Endodermal cell (in vitro differentiated cells): ENCODE data around the gene PRELP. TPM values are rescaled to one million over a fixed set of nuclear protein-coding genes. Genes with fewer than 3 reads are reported as not detected.

Experiments
- DNase-seq: peaks from one replicate; pipeline ENCODE4 v3.0.0-alpha.2; 2017
- H3K27ac ChIP-seq: 2 replicates; pipeline ENCODE4 v1.5.1; 2013; ENCODE audit warnings: mild to moderate bottlenecking, low read depth, low read length, moderate library complexity
- H3K27me3 ChIP-seq: 2 replicates; pipeline ENCODE4 v1.6.1; 2013; ENCODE audit warnings: mild to moderate bottlenecking, low read length, moderate library complexity; ENCODE audit not compliant: insufficient read depth, control insufficient read depth, poor library complexity, severe bottlenecking
- H3K36me3 ChIP-seq: 2 replicates; pipeline ENCODE4 v1.7.0; 2013; ENCODE audit warnings: mild to moderate bottlenecking, low read length, moderate library complexity; ENCODE audit not compliant: control insufficient read depth, insufficient read depth
- H3K4me1 ChIP-seq: one replicate; pipeline ENCODE4 v1.7.0; 2013; ENCODE audit warnings: low read length; ENCODE audit not compliant: control insufficient read depth, insufficient read depth
- H3K4me3 ChIP-seq: 2 replicates; pipeline ENCODE4 v1.5.1; 2013; ENCODE audit warnings: mild to moderate bottlenecking, low read length, moderate library complexity
- H3K9ac ChIP-seq: 2 replicates; pipeline ENCODE4 v1.6.1; 2013; ENCODE audit warnings: mild to moderate bottlenecking, low read length, moderate library complexity; ENCODE audit not compliant: poor library complexity, severe bottlenecking; ENCODE audit errors: extremely low read depth
- H3K9me3 ChIP-seq: 2 replicates; pipeline ENCODE4 v1.6.1; 2013; ENCODE audit warnings: mild to moderate bottlenecking, low read length, moderate library complexity; ENCODE audit not compliant: control insufficient read depth
- H3K27ac Mint-ChIP-seq: 2 replicates; pipeline ENCODE4 v1.8.0; 2020; ENCODE audit warnings: mixed read lengths
- H3K27me3 Mint-ChIP-seq: 2 replicates; pipeline ENCODE4 v1.8.0; 2021; ENCODE audit warnings: mild to moderate bottlenecking, mixed read lengths; ENCODE audit not compliant: insufficient read depth
- H3K36me3 Mint-ChIP-seq: 2 replicates; pipeline ENCODE4 v1.8.0; 2020; ENCODE audit warnings: low read depth, mixed read lengths
- H3K4me1 Mint-ChIP-seq: 2 replicates; pipeline ENCODE4 v1.8.0; 2020; ENCODE audit warnings: mixed read lengths
- H3K4me3 Mint-ChIP-seq: 2 replicates; pipeline ENCODE4 v1.8.0; 2020; ENCODE audit warnings: mild to moderate bottlenecking, moderate library complexity, mixed read lengths
- H3K9me3 Mint-ChIP-seq: 2 replicates; pipeline ENCODE4 v1.8.0; 2020; ENCODE audit warnings: mild to moderate bottlenecking, mixed read lengths
- WGBS, 2 experiments: methylation state at CpG; one replicate each; pipeline versions ENCODE4 v1.1.5 to v1.1.7; 2013; ENCODE audit warnings: missing lambda C conversion rate in 2 of 2, mixed read lengths in 1 of 2; ENCODE audit not compliant: insufficient coverage in 1 of 2, insufficient read length in 1 of 2; 5-methylcytosine and 5-hydroxymethylcytosine counted together
- total RNA-seq, 2 donors: library from RNA; stranded (reverse); fragmentation: NEBNext Ultra II Directional in 1 of 2; extraction: Animal tissue kit (Norgen Biotek cat#: 25700) in 1 of 2; gene quantifications; 2 replicates in 1 of 2; 3 replicates in 1 of 2; pipeline ENCODE4 v1.2.1, GENCODE V29; 2021
- TF ChIP-seq, protein P1 (sequence below): fragments of 200-600 bp; sonication (generic); conservative IDR thresholded peaks from 2 replicates; pipeline ENCODE4 v1.5.0; 2021; ENCODE audit warnings: antibody characterized with exemption, mild to moderate bottlenecking

Gene PRELP
- total RNA-seq, 2 donors from 2014 or later: 0.66 to 3.9 TPM

DNA sequence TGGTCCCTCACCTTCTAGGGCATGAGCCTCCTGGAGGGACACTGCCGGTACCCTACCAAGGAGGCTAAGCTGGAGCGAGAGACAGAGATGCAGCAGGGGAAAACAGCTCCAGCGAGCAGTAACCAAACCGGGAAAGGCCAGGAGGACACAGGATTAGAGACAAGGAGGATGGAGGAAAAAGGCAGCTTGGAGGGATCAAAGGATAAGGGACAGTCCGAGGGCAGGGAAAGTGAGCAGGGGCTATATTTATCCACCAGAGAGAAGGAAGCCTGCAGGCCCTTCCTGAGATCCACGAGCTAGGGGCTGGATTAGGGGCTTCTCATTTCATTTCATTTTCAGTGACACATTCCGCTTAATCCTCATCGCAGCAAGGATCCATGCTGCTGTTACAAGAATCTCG is 33.8 kb upstream of the PRELP start:
- Histone ChIP-seq H3K4me1 (no peaks in the 10 kb centered on the region), H3K36me3 (no peaks in the 10 kb centered on the region), H3K9ac (no peak overlapping the region), H3K4me3 (no peak overlapping the region), H3K9me3 (peaks cover 14% of the 10 kb centered on the region), H3K27ac (no peak overlapping the region), H3K27me3 (peaks cover under 1% of the 10 kb centered on the region)
- Mint-ChIP-seq H3K27ac (no peak overlapping the region), H3K27me3 (peaks cover 4% of the 10 kb centered on the region), H3K4me1 (peaks cover 8% of the 10 kb centered on the region), H3K4me3 (no peak overlapping the region), H3K9me3 (peaks cover 17% of the 10 kb centered on the region), H3K36me3 (peaks cover 3% of the 10 kb centered on the region)
- 92% methylated on average over 8 to 9 of the region's 9 CpGs for WGBS, 2 experiments
- TF ChIP-seq, protein P1, sequence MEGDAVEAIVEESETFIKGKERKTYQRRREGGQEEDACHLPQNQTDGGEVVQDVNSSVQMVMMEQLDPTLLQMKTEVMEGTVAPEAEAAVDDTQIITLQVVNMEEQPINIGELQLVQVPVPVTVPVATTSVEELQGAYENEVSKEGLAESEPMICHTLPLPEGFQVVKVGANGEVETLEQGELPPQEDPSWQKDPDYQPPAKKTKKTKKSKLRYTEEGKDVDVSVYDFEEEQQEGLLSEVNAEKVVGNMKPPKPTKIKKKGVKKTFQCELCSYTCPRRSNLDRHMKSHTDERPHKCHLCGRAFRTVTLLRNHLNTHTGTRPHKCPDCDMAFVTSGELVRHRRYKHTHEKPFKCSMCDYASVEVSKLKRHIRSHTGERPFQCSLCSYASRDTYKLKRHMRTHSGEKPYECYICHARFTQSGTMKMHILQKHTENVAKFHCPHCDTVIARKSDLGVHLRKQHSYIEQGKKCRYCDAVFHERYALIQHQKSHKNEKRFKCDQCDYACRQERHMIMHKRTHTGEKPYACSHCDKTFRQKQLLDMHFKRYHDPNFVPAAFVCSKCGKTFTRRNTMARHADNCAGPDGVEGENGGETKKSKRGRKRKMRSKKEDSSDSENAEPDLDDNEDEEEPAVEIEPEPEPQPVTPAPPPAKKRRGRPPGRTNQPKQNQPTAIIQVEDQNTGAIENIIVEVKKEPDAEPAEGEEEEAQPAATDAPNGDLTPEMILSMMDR: no peak
- DNase-seq: no peak

DNA sequence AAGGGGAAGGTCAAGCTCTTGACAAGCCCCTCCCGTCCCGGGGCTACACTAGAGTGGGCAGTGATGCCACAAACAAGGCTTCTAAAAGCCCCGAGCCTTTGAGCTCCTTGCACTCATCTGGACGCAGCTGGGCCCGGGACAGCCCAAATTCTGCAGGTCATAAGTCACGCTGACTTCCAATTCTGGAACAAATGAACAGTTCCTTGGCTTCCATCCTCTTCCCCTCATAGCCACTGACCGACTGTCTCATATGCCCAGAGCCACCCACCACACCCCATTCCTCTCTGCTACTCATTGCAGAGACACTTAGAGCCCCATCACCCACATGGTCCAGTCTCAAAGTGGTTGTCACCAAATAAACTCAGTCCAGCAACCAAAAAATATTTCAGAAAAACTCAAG is 32.8 kb upstream of the PRELP start:
- Histone ChIP-seq H3K9ac (no peak overlapping the region), H3K4me1 (no peaks in the 10 kb centered on the region), H3K36me3 (no peaks in the 10 kb centered on the region), H3K4me3 (no peak overlapping the region), H3K27ac (no peak overlapping the region), H3K9me3 (peaks cover 14% of the 10 kb centered on the region), H3K27me3 (peaks cover 5% of the 10 kb centered on the region)
- H3K36me3 Mint-ChIP-seq: peaks cover 3% of the 10 kb centered on the region
- 89 to 95% methylated on average over 6 to 7 of the region's 7 CpGs for WGBS, 2 experiments
- H3K27me3 Mint-ChIP-seq: peaks cover 4% of the 10 kb centered on the region
- DNase-seq: no peak
- peaks cover 17% of the 10 kb centered on the region for H3K9me3 Mint-ChIP-seq
- TF ChIP-seq, protein P1: no peak
- H3K27ac Mint-ChIP-seq: no peak overlapping the region
- H3K4me1 Mint-ChIP-seq: peaks cover 8% of the 10 kb centered on the region
- no peak overlapping the region for H3K4me3 Mint-ChIP-seq

DNA sequence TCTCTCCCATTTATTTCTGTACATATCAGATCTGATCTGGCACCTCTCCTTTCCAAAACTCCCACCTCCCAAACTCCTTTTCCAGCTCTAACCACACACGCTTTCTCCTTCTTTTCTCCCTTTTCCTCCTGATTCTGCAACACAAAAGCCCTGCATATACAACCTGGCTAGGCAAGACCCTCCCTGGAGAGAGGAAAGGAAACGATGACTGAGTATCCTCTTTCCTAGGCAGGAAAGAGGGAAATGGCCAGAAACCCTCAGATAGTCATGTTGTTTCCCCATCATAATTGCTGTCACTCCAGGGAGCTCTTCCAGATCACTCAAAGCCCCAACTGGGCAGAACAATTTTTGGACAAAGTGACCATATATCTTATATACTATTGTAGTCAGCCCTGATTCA is 32.3 kb upstream of the PRELP start:
- Mint-ChIP-seq H3K27ac (peak overlapping the region; percentile 8), H3K9me3 (peaks cover 17% of the 10 kb centered on the region), H3K4me3 (no peak overlapping the region), H3K4me1 (peaks cover 11% of the 10 kb centered on the region), H3K27me3 (peaks cover 4% of the 10 kb centered on the region), H3K36me3 (peaks cover 3% of the 10 kb centered on the region)
- H3K4me1 ChIP-seq: no peaks in the 10 kb centered on the region
- H3K4me3 ChIP-seq: no peak overlapping the region
- no peak overlapping the region for H3K9ac ChIP-seq
- peaks cover 5% of the 10 kb centered on the region for H3K27me3 ChIP-seq
- no peak for DNase-seq
- TF ChIP-seq, protein P1: no peak
- H3K9me3 ChIP-seq: peaks cover 14% of the 10 kb centered on the region
- WGBS, 2 experiments: 50 to 54% methylated on average over 1 to 2 of the region's 2 CpGs
- no peaks in the 10 kb centered on the region for H3K36me3 ChIP-seq
- H3K27ac ChIP-seq: no peak overlapping the region
